BLaER1 (cell line): ENCODE results near the gene KCNIP4.

Source experiments
- H3K27ac ChIP-seq: shearing (Covaris generic); formaldehyde crosslinking; 2 replicates; pipeline ENCODE4 v1.8.1; 2022
- H3K27me3 ChIP-seq: shearing (Covaris generic); formaldehyde crosslinking; 2 replicates; pipeline ENCODE4 v1.8.1; 2022
- H3K36me3 ChIP-seq: shearing (Covaris generic); formaldehyde crosslinking; 2 replicates; pipeline ENCODE4 v1.8.1; 2022
- H3K4me1 ChIP-seq: shearing (Covaris generic); formaldehyde crosslinking; 2 replicates; pipeline ENCODE4 v1.8.1; 2022
- H3K4me2 ChIP-seq: shearing (Covaris generic); formaldehyde crosslinking; 2 replicates; pipeline ENCODE4 v1.8.1; 2022
- H3K4me3 ChIP-seq: shearing (Covaris generic); formaldehyde crosslinking; 2 replicates; pipeline ENCODE4 v1.8.1; 2022
- H3K9ac ChIP-seq: shearing (Covaris generic); formaldehyde crosslinking; 2 replicates; pipeline ENCODE4 v1.8.1; 2022
- H3K9me3 ChIP-seq: shearing (Covaris generic); formaldehyde crosslinking; 2 replicates; pipeline ENCODE4 v1.8.1; 2022
- H4K20me1 ChIP-seq: shearing (Covaris generic); formaldehyde crosslinking; 2 replicates; pipeline ENCODE4 v1.8.1; 2022
- Cebpa-rat ChIP-seq: shearing (Covaris generic); IDR thresholded peaks from 2 replicates; pipeline ENCODE4 v1.8.1; 2022

The KCNIP4 gene

DNA sequence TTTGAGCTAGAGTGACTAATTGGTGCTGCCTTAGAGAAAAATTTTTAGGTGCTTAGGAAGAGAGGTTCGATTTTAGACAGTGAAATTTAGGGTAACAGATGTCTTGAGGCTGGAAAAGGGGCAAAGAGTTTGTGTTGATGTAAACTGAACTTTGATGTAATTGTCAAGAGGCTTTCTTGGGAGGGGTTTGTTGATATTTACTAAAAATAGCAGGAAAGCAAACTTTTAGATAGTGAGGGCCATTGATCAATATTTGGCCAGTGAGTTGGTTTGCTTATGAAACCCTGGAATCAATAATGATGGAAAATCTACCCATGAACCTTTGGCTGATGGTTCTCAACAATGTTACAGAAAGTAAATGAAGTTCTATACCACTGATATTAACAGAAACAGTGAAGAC is 537.5 kb downstream of the KCNIP4 start:
- H3K9me3 ChIP-seq, result no peaks in the 10 kb centered on the region
- no peak for TF ChIP-seq Cebpa-rat
- H3K36me3 ChIP-seq, result no peaks in the 10 kb centered on the region
- no peak overlapping the region for H3K4me3 ChIP-seq
- no peaks in the 10 kb centered on the region for H3K27me3 ChIP-seq
- H3K9ac ChIP-seq, result no peak overlapping the region
- H3K4me2 ChIP-seq, result no peak overlapping the region
- no peaks in the 10 kb centered on the region for H3K4me1 ChIP-seq
- no peak overlapping the region for H3K27ac ChIP-seq
- no peaks in the 10 kb centered on the region for H4K20me1 ChIP-seq

DNA sequence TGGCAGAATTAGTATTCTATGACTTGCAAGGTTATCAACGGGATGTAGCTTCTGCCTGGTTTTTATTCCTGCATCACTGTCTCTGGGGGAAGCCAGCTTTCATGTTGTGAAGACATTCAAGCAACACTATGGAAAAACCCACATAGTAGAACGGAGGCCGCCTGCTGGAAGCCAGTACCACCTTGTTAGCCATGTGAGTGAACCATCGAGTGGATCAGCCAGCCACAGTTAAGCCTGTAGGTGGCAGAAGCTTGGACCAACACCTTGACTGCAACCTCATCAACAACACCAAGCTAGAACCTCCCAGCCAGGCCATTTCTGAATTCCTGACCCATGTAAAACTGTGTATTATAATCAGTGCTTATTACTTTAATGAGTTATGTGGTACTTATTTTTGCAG is 538.2 kb downstream of the KCNIP4 start:
- Histone ChIP-seq H3K9me3 (no peaks in the 10 kb centered on the region), H4K20me1 (no peaks in the 10 kb centered on the region), H3K9ac (no peak overlapping the region), H3K4me3 (no peak overlapping the region), H3K36me3 (no peaks in the 10 kb centered on the region), H3K4me2 (no peak overlapping the region), H3K4me1 (no peaks in the 10 kb centered on the region), H3K27me3 (no peaks in the 10 kb centered on the region), H3K27ac (no peak overlapping the region)
- no peak for TF ChIP-seq Cebpa-rat

DNA sequence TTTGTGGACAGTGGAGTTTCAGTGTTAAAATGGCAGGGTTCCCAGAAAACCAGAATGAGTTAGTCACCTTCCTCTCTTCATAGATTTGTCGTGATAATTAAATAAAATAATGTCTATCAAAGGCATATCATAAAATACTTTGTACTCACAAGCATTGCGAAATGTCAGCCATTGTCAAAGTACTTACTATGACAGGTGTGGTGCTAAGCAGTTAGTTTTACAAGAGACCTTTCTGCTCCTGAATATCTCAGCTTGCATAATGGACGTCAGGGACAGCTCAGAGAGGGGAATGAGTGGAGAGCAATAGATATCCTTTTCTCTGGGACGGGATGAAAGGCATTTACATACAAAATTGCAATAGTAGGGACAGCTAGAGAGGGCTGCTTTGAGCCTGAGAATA is 560.9 kb downstream of the KCNIP4 start:
- H3K4me3 ChIP-seq, result no peak overlapping the region
- no peak for TF ChIP-seq Cebpa-rat
- no peak overlapping the region for H3K27ac ChIP-seq
- H3K9ac ChIP-seq, result no peak overlapping the region
- no peaks in the 10 kb centered on the region for H3K9me3 ChIP-seq
- H3K4me1 ChIP-seq, result no peaks in the 10 kb centered on the region
- no peaks in the 10 kb centered on the region for H4K20me1 ChIP-seq
- H3K4me2 ChIP-seq, result no peak overlapping the region
- H3K36me3 ChIP-seq, result no peaks in the 10 kb centered on the region
- no peaks in the 10 kb centered on the region for H3K27me3 ChIP-seq

DNA sequence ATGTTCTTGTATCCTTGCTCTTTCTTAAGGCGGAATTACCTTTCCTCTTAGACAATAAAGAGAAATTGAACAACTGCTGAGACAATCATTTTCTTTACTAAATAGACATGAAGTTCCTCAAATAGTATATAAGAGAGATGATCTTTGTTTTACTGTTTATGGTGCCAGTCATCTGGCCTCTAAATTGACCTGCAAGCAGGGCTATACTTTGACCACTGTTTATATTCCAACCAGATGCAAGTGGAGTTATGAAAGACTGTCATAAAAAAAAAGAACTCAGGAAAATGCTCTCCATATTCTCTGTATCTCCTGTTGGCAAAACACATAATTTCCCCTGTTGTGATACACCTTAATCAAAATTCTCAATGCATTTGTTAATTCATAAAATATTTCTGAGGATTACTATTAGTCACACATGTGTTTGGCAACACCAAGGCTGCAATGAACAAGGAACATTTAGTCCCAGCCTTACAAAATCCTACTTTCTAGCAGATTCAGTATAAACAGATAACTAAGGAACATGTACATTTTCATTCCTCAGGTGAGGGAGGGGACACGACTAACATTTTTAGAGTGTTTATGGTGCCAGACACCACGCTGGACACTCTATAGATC is 562.3 kb downstream of the KCNIP4 start:
- Histone ChIP-seq H3K9me3 (no peaks in the 10 kb centered on the region), H3K9ac (no peak overlapping the region), H4K20me1 (no peaks in the 10 kb centered on the region), H3K27ac (no peak overlapping the region), H3K4me3 (no peak overlapping the region), H3K4me1 (no peaks in the 10 kb centered on the region), H3K36me3 (no peaks in the 10 kb centered on the region), H3K4me2 (no peak overlapping the region), H3K27me3 (no peaks in the 10 kb centered on the region)
- no peak for TF ChIP-seq Cebpa-rat

DNA sequence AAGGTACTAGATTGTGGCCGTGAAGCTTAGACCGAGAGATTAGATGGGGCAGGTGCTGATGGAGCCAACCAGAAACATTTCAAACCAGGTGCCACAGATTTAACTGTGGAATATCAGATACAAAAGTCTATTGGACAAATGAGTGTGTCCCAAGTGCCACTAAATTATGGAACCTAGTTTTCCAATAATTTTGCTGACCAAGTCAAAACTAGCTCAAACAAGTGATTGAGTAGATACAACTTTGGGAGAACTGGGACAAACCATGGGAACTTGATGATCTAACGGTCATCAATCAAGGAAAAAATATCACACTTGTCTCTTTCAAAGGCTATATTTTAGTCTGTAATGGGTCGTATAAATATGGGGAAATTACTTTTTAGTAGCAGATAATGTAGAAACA is 562.9 kb downstream of the KCNIP4 start:
- Histone ChIP-seq H3K4me2 (no peak overlapping the region), H3K4me3 (no peak overlapping the region), H4K20me1 (no peaks in the 10 kb centered on the region), H3K9ac (no peak overlapping the region), H3K27ac (no peak overlapping the region), H3K27me3 (no peaks in the 10 kb centered on the region), H3K36me3 (no peaks in the 10 kb centered on the region), H3K9me3 (no peaks in the 10 kb centered on the region), H3K4me1 (no peaks in the 10 kb centered on the region)
- no peak for TF ChIP-seq Cebpa-rat

- Histone ChIP-seq H3K9me3 (no peaks in the 10 kb centered on the region), H3K4me2 (no peak overlapping the region), H3K4me3 (no peak overlapping the region), H3K27me3 (no peaks in the 10 kb centered on the region), H3K4me1 (no peaks in the 10 kb centered on the region), H3K9ac (no peak overlapping the region), H3K36me3 (no peaks in the 10 kb centered on the region), H3K27ac (no peak overlapping the region), H4K20me1 (no peaks in the 10 kb centered on the region)
- TF ChIP-seq Cebpa-rat, result no peak
Observed at GRCh38 chr4:21384609-21385008, 564.0 kb downstream of the KCNIP4 start.

DNA sequence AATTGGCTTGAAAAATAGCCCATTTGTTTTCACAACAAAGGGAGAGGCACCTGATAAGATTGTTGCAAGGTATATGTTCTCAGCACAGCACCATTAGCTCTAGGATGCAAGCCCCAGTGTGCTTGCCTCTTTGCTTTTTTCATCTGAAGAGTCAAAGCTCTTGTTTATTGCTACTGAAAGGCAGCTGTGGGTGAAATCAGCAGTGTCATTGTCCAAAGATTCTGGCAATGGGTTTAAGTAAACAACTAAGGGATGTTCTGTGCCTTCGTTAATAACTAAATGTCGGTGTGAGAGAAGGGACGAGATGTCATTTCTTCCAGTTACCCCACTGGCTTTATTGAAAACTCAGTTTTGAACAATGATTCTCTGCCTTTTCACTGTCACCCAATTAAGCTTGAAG is 567.7 kb downstream of the KCNIP4 start:
- no peak for TF ChIP-seq Cebpa-rat
- no peak overlapping the region for H3K4me3 ChIP-seq
- H3K9ac ChIP-seq, result no peak overlapping the region

DNA sequence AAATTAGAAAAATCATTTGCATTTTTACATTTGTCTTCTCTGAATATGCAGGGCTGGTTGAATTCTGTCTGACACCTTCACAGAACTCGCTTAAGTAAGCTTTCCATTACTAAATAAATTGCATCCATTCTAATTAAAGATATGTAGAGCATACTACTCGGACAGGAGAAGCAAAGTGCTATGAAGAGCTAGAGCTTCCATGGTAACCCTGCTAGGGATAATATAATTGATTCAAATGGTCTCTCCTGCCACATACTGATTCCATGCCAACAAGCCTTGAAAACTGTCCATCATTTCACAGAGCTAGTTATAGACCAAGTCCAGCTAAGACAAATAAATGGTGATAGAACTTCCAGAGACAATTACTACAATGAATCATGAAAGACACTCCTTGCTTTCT is 571.5 kb downstream of the KCNIP4 start:
- Histone ChIP-seq H3K27me3 (no peaks in the 10 kb centered on the region), H3K9ac (no peak overlapping the region), H3K36me3 (no peaks in the 10 kb centered on the region), H3K4me2 (no peak overlapping the region), H3K27ac (no peak overlapping the region), H3K4me3 (no peak overlapping the region), H4K20me1 (no peaks in the 10 kb centered on the region), H3K4me1 (no peaks in the 10 kb centered on the region), H3K9me3 (no peaks in the 10 kb centered on the region)
- TF ChIP-seq Cebpa-rat, result no peak

More for the DNA sequence above, 567.7 kb downstream of the KCNIP4 start:
- Histone ChIP-seq H3K27ac (no peak overlapping the region), H3K36me3 (no peaks in the 10 kb centered on the region), H3K4me1 (no peaks in the 10 kb centered on the region), H3K9me3 (no peaks in the 10 kb centered on the region), H3K4me2 (no peak overlapping the region), H3K27me3 (no peaks in the 10 kb centered on the region), H4K20me1 (no peaks in the 10 kb centered on the region)

DNA sequence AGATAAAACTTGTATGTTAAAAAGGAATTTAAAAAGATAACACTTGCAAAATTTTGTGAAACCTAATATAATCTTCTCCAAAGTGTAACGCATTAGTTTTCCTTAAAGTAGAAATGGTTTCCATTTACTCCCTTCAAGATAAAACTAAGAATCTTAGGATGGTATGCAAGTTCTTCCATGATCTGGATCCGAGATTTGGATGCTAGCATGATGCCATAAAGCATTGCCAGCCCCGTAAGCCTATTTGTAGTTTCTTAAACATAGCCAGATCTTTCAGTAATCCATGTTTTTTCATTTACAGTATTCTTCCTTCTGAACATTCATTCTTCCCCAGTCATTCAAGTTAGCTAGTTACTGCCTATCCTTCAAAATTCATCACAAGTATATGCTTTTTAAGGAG is 572.4 kb downstream of the KCNIP4 start:
- TF ChIP-seq Cebpa-rat, result no peak
- Histone ChIP-seq H3K4me1 (no peaks in the 10 kb centered on the region), H3K4me3 (no peak overlapping the region), H4K20me1 (no peaks in the 10 kb centered on the region), H3K9ac (no peak overlapping the region), H3K4me2 (no peak overlapping the region), H3K27me3 (no peaks in the 10 kb centered on the region), H3K27ac (no peak overlapping the region), H3K36me3 (no peaks in the 10 kb centered on the region), H3K9me3 (no peaks in the 10 kb centered on the region)

DNA sequence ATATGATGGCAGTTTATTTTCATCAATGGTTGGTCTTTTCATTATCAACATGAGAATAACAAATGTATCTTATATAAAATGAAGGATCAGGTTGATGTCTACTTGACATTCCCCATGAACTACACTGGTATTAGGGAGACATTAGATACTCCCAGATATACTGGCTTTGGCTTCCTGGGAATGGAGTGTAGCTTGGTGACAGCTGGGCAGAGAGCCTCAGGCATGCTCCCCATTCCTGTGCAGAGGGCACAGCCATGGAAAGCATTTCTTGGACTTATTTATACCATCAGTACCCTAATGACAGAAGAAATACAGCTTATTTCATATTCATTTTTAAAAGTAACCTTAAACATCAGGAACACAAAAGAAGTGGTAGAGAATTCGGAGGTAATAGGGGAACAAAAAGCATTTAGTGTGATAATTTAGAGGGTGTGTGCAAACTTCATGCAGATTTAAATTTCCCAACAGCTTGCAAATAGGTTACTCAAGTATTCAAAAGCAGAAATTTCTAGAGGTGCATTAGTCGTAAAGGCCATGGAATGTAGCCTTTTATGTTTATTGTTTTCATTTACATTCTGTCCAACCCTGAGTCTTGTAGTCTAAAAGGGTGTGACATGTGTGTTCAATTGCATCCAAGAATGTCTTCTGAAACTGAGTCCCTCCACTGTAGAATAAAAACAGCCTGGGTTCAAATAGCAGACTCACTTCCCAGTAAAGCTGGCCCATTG is 573.8 kb downstream of the KCNIP4 start:
- TF ChIP-seq Cebpa-rat, result no peak
- no peaks in the 10 kb centered on the region for H3K36me3 ChIP-seq
- no peak overlapping the region for H3K4me2 ChIP-seq
- no peaks in the 10 kb centered on the region for H3K27me3 ChIP-seq
- H3K4me3 ChIP-seq, result no peak overlapping the region
- no peaks in the 10 kb centered on the region for H4K20me1 ChIP-seq
- H3K27ac ChIP-seq, result no peak overlapping the region
- no peak overlapping the region for H3K9ac ChIP-seq
- no peaks in the 10 kb centered on the region for H3K4me1 ChIP-seq
- H3K9me3 ChIP-seq, result no peaks in the 10 kb centered on the region
